NCI-H774 (cell line): ENCODE results near the gene SLC13A2.
"Not testable (repeated sequence)": the region's sequence is repeated elsewhere in the genome, so short reads cannot be mapped to it uniquely, and the experiment has no call there.

Experiments
- DNase-seq: peaks from one replicate; lab custom pipeline; 2025; lab: John Stamatoyannopoulos, UW

Gene SLC13A2

GRCh38 chr17:28473542-28473941, at the start of gene SLC13A2:
TSS of gene SLC13A2 (plus strand) at chr17:28473644. CDS start at chr17:28473713, 69 bp downstream.
- DNase-seq: no peak

- DNase-seq: no peak
Measured at GRCh38 chr17:28425206-28425605, 48.2 kb upstream of the SLC13A2 start.

- DNase-seq: no peak
Measured at GRCh38 chr17:28426081-28426519, 47.3 kb upstream of the SLC13A2 start.

- peak; percentile 5 for DNase-seq
Measured at GRCh38 chr17:28427371-28427770, 46.1 kb upstream of the SLC13A2 start.

- not testable (repeated sequence) for DNase-seq
Measured at GRCh38 chr17:28427982-28428381, 45.5 kb upstream of the SLC13A2 start.

GRCh38 chr17:28433721-28434120, 39.7 kb upstream of the SLC13A2 start:
- no peak for DNase-seq

- DNase-seq: not testable (repeated sequence)
Measured at GRCh38 chr17:28434326-28434725, 39.1 kb upstream of the SLC13A2 start.

- no peak for DNase-seq
Measured at GRCh38 chr17:28443901-28444638, 29.4 kb upstream of the SLC13A2 start.

- no peak for DNase-seq
Measured at GRCh38 chr17:28446716-28447395, 26.6 kb upstream of the SLC13A2 start.

GRCh38 chr17:28447396-28447760, 26.1 kb upstream of the SLC13A2 start:
- no peak for DNase-seq

- no peak for DNase-seq
Measured at GRCh38 chr17:28449859-28450258, 23.6 kb upstream of the SLC13A2 start.

GRCh38 chr17:28457890-28458289, 15.6 kb upstream of the SLC13A2 start:
- DNase-seq: no peak

- DNase-seq: not testable (repeated sequence)
Measured at GRCh38 chr17:28458881-28459280, 14.6 kb upstream of the SLC13A2 start.

GRCh38 chr17:28460901-28461300, 12.5 kb upstream of the SLC13A2 start:
- DNase-seq: no peak

- no peak for DNase-seq
Measured at GRCh38 chr17:28466001-28466400, 7.4 kb upstream of the SLC13A2 start.

GRCh38 chr17:28466521-28467048, 6.9 kb upstream of the SLC13A2 start:
- DNase-seq: no peak

- no peak for DNase-seq
Measured at GRCh38 chr17:28467456-28468025, 5.9 kb upstream of the SLC13A2 start.

GRCh38 chr17:28468033-28468735, 5.3 kb upstream of the SLC13A2 start:
- not testable (repeated sequence) for DNase-seq

- no peak for DNase-seq
Measured at GRCh38 chr17:28468781-28469180, 4.7 kb upstream of the SLC13A2 start.

- DNase-seq: no peak
Measured at GRCh38 chr17:28469376-28469775, 4.1 kb upstream of the SLC13A2 start.

GRCh38 chr17:28470266-28470913, 3.1 kb upstream of the SLC13A2 start:
- DNase-seq: no peak

GRCh38 chr17:28470914-28471366, 2.5 kb upstream of the SLC13A2 start:
- no peak for DNase-seq
